Upper lobe of left lung (tissue), 4 donors: ENCODE measurements around the gene GRIK1.

Source experiments
- CTCF ChIP-seq, 6 experiments: fragments of 450-650 bp in 4 of 6; fragments of 200-600 bp in 2 of 6; sonication (generic) in 2 of 6; IDR thresholded peaks; one replicate each; pipeline ENCODE4 v1.5.1; 2016 to 2019; ENCODE audit warnings: antibody characterized with exemption in 6 of 6
- EP300 ChIP-seq, 4 donors: sonication (generic); formaldehyde crosslinking; IDR thresholded peaks; one replicate each; pipeline ENCODE4 v1.5.1; 2017; ENCODE audit warnings: antibody characterized with exemption in 4 of 4, control low read depth in 2 of 4
- POLR2A ChIP-seq, 4 donors: fragments of 450-650 bp; IDR thresholded peaks; one replicate each; pipeline ENCODE4 v1.5.1; 2016 to 2017; ENCODE audit warnings: antibody characterized with exemption in 4 of 4, mild to moderate bottlenecking in 2 of 4
- POLR2AphosphoS5 ChIP-seq, 2 donors: sonication (generic); formaldehyde crosslinking; IDR thresholded peaks; one replicate each; pipeline ENCODE4 v1.5.1; 2017; ENCODE audit warnings: antibody characterized with exemption in 2 of 2

GRCh38 chr21:29762570-29763082, 177.2 kb downstream of the GRIK1 start:
- TF ChIP-seq POLR2A (IDR thresholded peaks at IDR 0.05) (no peak), CTCF (IDR thresholded peaks at IDR 0.05) (no peak), POLR2AphosphoS5 (IDR thresholded peaks at IDR 0.05) (no peak), EP300 (IDR thresholded peaks at IDR 0.05) (no peak)
